Liver (tissue), 9 donors: ENCODE data around the gene ACAD8. TPM values are rescaled to one million over a fixed set of nuclear protein-coding genes. Genes with fewer than 3 reads are reported as not detected.
A peak's percentile ranks its signal among the peaks of the same experiment; 100 is the strongest.

Experiments used
- DNase-seq: peaks from one replicate; pipeline ENCODE4 v3.0.0-alpha.2; 2017; ENCODE audit warnings: low spot score
- H3K27ac ChIP-seq, 2 donors: one replicate each; pipeline ENCODE4 v1.7.0; 2013; ENCODE audit warnings: inconsistent platforms in 2 of 2, low read length in 2 of 2, control low read depth in 1 of 2, low read depth in 1 of 2, mild to moderate bottlenecking in 1 of 2
- H3K27me3 ChIP-seq, 4 donors: one replicate each; pipeline versions ENCODE4 v1.6.1 to v1.7.0; 2013; ENCODE audit warnings: low read length in 3 of 4, inconsistent platforms in 1 of 4, mild to moderate bottlenecking in 1 of 4, moderate library complexity in 1 of 4; ENCODE audit not compliant: control insufficient read depth in 4 of 4, insufficient read depth in 4 of 4
- H3K36me3 ChIP-seq, 4 donors: one replicate each; pipeline versions ENCODE4 v1.6.1 to v1.7.0; 2013; ENCODE audit warnings: low read length in 3 of 4, mild to moderate bottlenecking in 3 of 4, low read depth in 1 of 4, moderate library complexity in 1 of 4; ENCODE audit not compliant: control insufficient read depth in 4 of 4, insufficient read depth in 3 of 4
- H3K4me1 ChIP-seq, 4 donors: one replicate each; pipeline versions ENCODE4 v1.6.1 to v1.7.0; 2013; ENCODE audit warnings: low read length in 3 of 4, mild to moderate bottlenecking in 3 of 4, moderate library complexity in 1 of 4; ENCODE audit not compliant: control insufficient read depth in 4 of 4, insufficient read depth in 4 of 4
- H3K4me3 ChIP-seq, 3 donors: one replicate each; pipeline versions ENCODE4 v1.6.1 to v1.7.0; 2013; ENCODE audit warnings: low read length in 3 of 3, control low read depth in 1 of 3, low read depth in 1 of 3, mild to moderate bottlenecking in 1 of 3
- H3K9ac ChIP-seq, 2 donors: one replicate each; pipeline ENCODE4 v1.7.0; 2013; ENCODE audit warnings: low read length in 2 of 2, mild to moderate bottlenecking in 2 of 2, moderate library complexity in 2 of 2, control low read depth in 1 of 2, low read depth in 1 of 2
- H3K9me3 ChIP-seq, 4 donors: one replicate each; pipeline versions ENCODE4 v1.6.1 to v1.7.0; 2013; ENCODE audit warnings: low read length in 3 of 4; ENCODE audit not compliant: control insufficient read depth in 4 of 4
- ATF3 ChIP-seq: IDR thresholded peaks from 2 replicates; pipeline ENCODE4 v1.6.1; 2016; ENCODE audit warnings: antibody characterized with exemption
- CTCF ChIP-seq: fragments of 150-350 bp; IDR thresholded peaks from 2 replicates; pipeline ENCODE4 v1.5.1; 2017; ENCODE audit warnings: improper control_type of control experiment, low read depth, low read length; ENCODE audit not compliant: missing input control
- EGR1 ChIP-seq, 2 donors: IDR thresholded peaks; 2 replicates each; pipeline ENCODE4 v1.6.1; 2016 to 2018; ENCODE audit warnings: antibody characterized with exemption in 2 of 2, low read depth in 2 of 2
- FOXA1 ChIP-seq: IDR thresholded peaks from 2 replicates; pipeline ENCODE4 v1.6.1; 2016; ENCODE audit warnings: antibody characterized with exemption
- FOXA2 ChIP-seq: IDR thresholded peaks from 2 replicates; pipeline ENCODE4 v1.6.1; 2016; ENCODE audit warnings: antibody characterized with exemption
- GABPA ChIP-seq, 2 donors: IDR thresholded peaks in 1 of 2; conservative IDR thresholded peaks in 1 of 2; 2 replicates each; pipeline ENCODE4 v1.6.1; 2016; ENCODE audit warnings: antibody characterized with exemption in 2 of 2, mild to moderate bottlenecking in 1 of 2, moderate library complexity in 1 of 2
- HNF4A ChIP-seq, 2 donors: conservative IDR thresholded peaks; 2 replicates each; pipeline ENCODE4 v1.6.1; 2016; ENCODE audit warnings: antibody characterized with exemption in 2 of 2, mild to moderate bottlenecking in 2 of 2
- HNF4G ChIP-seq: IDR thresholded peaks from 2 replicates; pipeline ENCODE4 v1.6.1; 2016; ENCODE audit warnings: antibody characterized with exemption
- JUND ChIP-seq, 2 donors: IDR thresholded peaks; 2 replicates each; pipeline ENCODE4 v1.6.1; 2016; ENCODE audit warnings: antibody characterized with exemption in 2 of 2
- MAX ChIP-seq: IDR thresholded peaks from 2 replicates; pipeline ENCODE4 v1.6.1; 2016; ENCODE audit warnings: antibody characterized with exemption
- NR2F2 ChIP-seq: IDR thresholded peaks from 2 replicates; pipeline ENCODE4 v1.6.1; 2016; ENCODE audit warnings: antibody characterized with exemption
- RAD21 ChIP-seq, 2 donors: IDR thresholded peaks; 2 replicates each; pipeline ENCODE4 v1.6.1; 2016; ENCODE audit warnings: antibody characterized with exemption in 2 of 2, mild to moderate bottlenecking in 2 of 2
- REST ChIP-seq: IDR thresholded peaks from 2 replicates; pipeline ENCODE4 v1.6.1; 2016; ENCODE audit warnings: antibody characterized with exemption, mild to moderate bottlenecking
- RXRA ChIP-seq, 2 donors: IDR thresholded peaks; 2 replicates each; pipeline ENCODE4 v1.6.1; 2017 to 2018; ENCODE audit warnings: antibody characterized with exemption in 2 of 2, mild to moderate bottlenecking in 1 of 2
- SP1 ChIP-seq: IDR thresholded peaks from 2 replicates; pipeline ENCODE4 v1.6.1; 2018; ENCODE audit warnings: antibody characterized with exemption, mild to moderate bottlenecking
- TAF1 ChIP-seq: conservative IDR thresholded peaks from 2 replicates; pipeline ENCODE4 v1.6.1; 2016; ENCODE audit warnings: antibody characterized with exemption, mild to moderate bottlenecking
- YY1 ChIP-seq: IDR thresholded peaks from 2 replicates; pipeline ENCODE4 v1.6.1; 2016; ENCODE audit warnings: antibody characterized with exemption, mild to moderate bottlenecking
- ZBTB33 ChIP-seq: IDR thresholded peaks from 2 replicates; pipeline ENCODE4 v1.6.1; 2016; ENCODE audit warnings: antibody characterized with exemption
- WGBS: extraction: QIAGEN DNeasy Blood & Tissue Kit; methylation state at CpG from one replicate; pipeline ENCODE4 v1.1.7; 2013; 5-methylcytosine and 5-hydroxymethylcytosine counted together
- polyA plus RNA-seq, 2 donors: library from polyadenylated mRNA; stranded (reverse) in 1 of 2; unstranded in 1 of 2; fragments of 200-250 nt in 1 of 2; fragments of >200 nt in 1 of 2; fragmentation: Nextera tagmentation in 1 of 2; extraction: Ambion mirVana in 1 of 2; gene quantifications; one replicate each; pipeline versions ENCODE4 v1.2.1 to v1.2.3, GENCODE V29; 2013 to 2015
- total RNA-seq, 2 donors: library from RNA; depleted of rRNA; stranded (reverse); fragments of >200 nt; gene quantifications; one replicate each; pipeline ENCODE4 v1.2.3, GENCODE V29; 2014
- donor health status: healthy.
- donor health status: healthy.
- donor health status: healthy.
- donor health status: healthy.
- donor health status: healthy.

Gene ACAD8
- total and polyA plus RNA-seq, 4 donors: 14.1 to 32.2 (median 27.1) TPM

- TF ChIP-seq FOXA2: no peak
Measured at GRCh38 chr11:134223121-134223520, 30.2 kb upstream of the ACAD8 start (continued).

- no peak for TF ChIP-seq FOXA1
- TF ChIP-seq RAD21 (IDR thresholded peaks at IDR 0.05): peak in 1 of 2 donors; percentile 18
- TF ChIP-seq FOXA2: no peak
- TF ChIP-seq GABPA (IDR thresholded peaks at IDR 0.05 in 1 of 2, conservative IDR thresholded peaks at IDR 0.05 in 1 of 2): peak in 1 of 2 donors; percentile 75
- TF ChIP-seq YY1: peak; percentile 66
- peak; percentile 73 for TF ChIP-seq REST
- peak; percentile 91 for TF ChIP-seq SP1
- TF ChIP-seq ZBTB33: no peak
- TF ChIP-seq MAX: peak; percentile 73
- peak; percentile 28 to 51 for TF ChIP-seq HNF4A (conservative IDR thresholded peaks at IDR 0.05)
- peak; percentile 85 for TF ChIP-seq NR2F2
- peak in 1 of 2 donors; percentile 31 for TF ChIP-seq EGR1 (IDR thresholded peaks at IDR 0.05; ENCODE audit: low read depth in 2 of 2)
- TF ChIP-seq RXRA (IDR thresholded peaks at IDR 0.05): peak; percentile 55 to 67
- TF ChIP-seq TAF1: no peak
- TF ChIP-seq HNF4G: no peak
- no peak for TF ChIP-seq ATF3
- TF ChIP-seq CTCF: no peak
- TF ChIP-seq JUND (IDR thresholded peaks at IDR 0.05): no peak
- H3K9ac ChIP-seq: peak within 1 kb of the TSS; percentile 61 to 64
- peak; percentile 96 for DNase-seq
- H3K4me1 ChIP-seq: peaks cover 4 to 32% (median 23%) of the 10 kb centered on the region in 4 donors
- no peaks in the 10 kb centered on the region for H3K9me3 ChIP-seq
- H3K27ac ChIP-seq: peak within 1 kb of the TSS; percentile 93 to 99
- peak within 1 kb of the TSS; percentile 76 to 83 (median 81) for H3K4me3 ChIP-seq
- WGBS: under 1% methylated on average over 89 of the region's 89 CpGs
- H3K36me3 ChIP-seq: peaks cover 3 to 9% (median 6%) of the 10 kb centered on the region in 4 donors
- H3K27me3 ChIP-seq: no peaks in the 10 kb centered on the region
Measured at GRCh38 chr11:134223836-134224709, 29.3 kb upstream of the ACAD8 start, which contains the start of the genes NCAPD3 and VPS26B. TSS of gene NCAPD3 (minus strand) at chr11:134223967. CDS start at chr11:134223926, 41 bp downstream. TSS of gene VPS26B (plus strand) at chr11:134224671. CDS start at chr11:134225123, 452 bp downstream.
